Ovary (tissue), 9 donors: Measurements from ENCODE around the gene RGS2. TPM values are rescaled to one million over a fixed set of nuclear protein-coding genes. Genes with fewer than 3 reads are reported as not detected.

Experiments used
- DNase-seq, 5 donors: peaks; one replicate each; pipeline ENCODE4 v3.0.0-alpha.2; 2019 to 2020
- H3K27ac ChIP-seq, 2 donors: fragments of 200-600 bp; one replicate each; pipeline versions ENCODE4 v1.5.1 to v1.8.0; 2019 to 2022
- H3K27me3 ChIP-seq: fragments of 200-600 bp; one replicate; pipeline ENCODE4 v1.8.0; 2022
- H3K36me3 ChIP-seq: fragments of 200-600 bp; sonication (generic); one replicate; pipeline ENCODE4 v1.5.1; 2019
- H3K4me1 ChIP-seq: one replicate; pipeline ENCODE4 v1.8.1; 2013; ENCODE audit warnings: mild to moderate bottlenecking, moderate library complexity; ENCODE audit not compliant: insufficient read depth
- H3K4me3 ChIP-seq: fragments of 200-600 bp; sonication (generic); one replicate; pipeline ENCODE4 v1.5.1; 2017
- H3K9me3 ChIP-seq, 2 donors: fragments of 200-600 bp in 1 of 2; sonication (generic) in 1 of 2; one replicate each; pipeline versions ENCODE4 v1.5.1 to v1.8.1; 2013 to 2019; ENCODE audit warnings: mild to moderate bottlenecking in 1 of 2, moderate library complexity in 1 of 2
- CTCF ChIP-seq, 3 donors: fragments of 450-650 bp in 2 of 3; fragments of 200-600 bp in 1 of 3; IDR thresholded peaks; one replicate each; pipeline versions ENCODE4 v1.5.1 to v1.8.0; 2016 to 2022; ENCODE audit warnings: antibody characterized with exemption in 3 of 3, mild to moderate bottlenecking in 1 of 3
- EP300 ChIP-seq: sonication (generic); formaldehyde crosslinking; IDR thresholded peaks from one replicate; pipeline ENCODE4 v1.6.1; 2017; ENCODE audit warnings: antibody characterized with exemption
- POLR2A ChIP-seq: fragments of 450-650 bp; IDR thresholded peaks from one replicate; pipeline ENCODE4 v1.6.1; 2017; ENCODE audit warnings: antibody characterized with exemption, mild to moderate bottlenecking, moderate library complexity
- whole genome bisulfite sequencing, 3 donors: extraction: QIAGEN DNeasy Blood & Tissue Kit in 1 of 3; methylation state at CpG; one replicate each; pipeline versions ENCODE4 v1.1.5 to v1.1.7; 2013 to 2017; 5-methylcytosine and 5-hydroxymethylcytosine counted together
- intact Hi-C, 4 donors: fragments of 100-400 bp; cut with DNase I; formaldehyde crosslinking; loops; one replicate each; pipeline versions ENCODE4 v1.11.0 to v1.15.1; 2022 to 2023
- polyA plus RNA-seq, 2 donors: library from polyadenylated mRNA; stranded (reverse); fragments of 200-250 nt in 1 of 2; fragments of 350-450 nt in 1 of 2; fragmentation: Illumina TruSeq in 1 of 2; extraction: RNeasy Lipid Tissue Mini Kit (QIAGEN cat#74804) in 1 of 2; gene quantifications; one replicate each; pipeline ENCODE4 v1.2.3, GENCODE V29; 2013 to 2014
- total RNA-seq, 7 donors: library from RNA; depleted of rRNA in 2 of 7; stranded (reverse); fragments of >200 nt in 2 of 7; fragmentation: NEBNext Ultra II Directional in 3 of 7; extraction: Animal tissue kit (Norgen Biotek cat#: 25700) in 3 of 7; gene quantifications; one replicate each; pipeline versions ENCODE4 v1.1.0 to v1.2.4, GENCODE V29; 2016 to 2023
- donor health status: DM: no; HTN: no; CAD: no; lungs with moderate emphysema.
- donor health status: DM: no; HTN: no; CAD: no.
- donor health status: Bipolar disorder and iron deficiency.
- donor health status: DM: yes; HTN: yes; CAD: no.
- donor health status: DM: no; HTN: no; CAD: no.
- donor health status: DM: yes; HTN: yes; CAD: no.

RGS2 gene
- total and polyA plus RNA-seq, 9 donors, result 31.0 to 247 (median 56.4) TPM

DNA sequence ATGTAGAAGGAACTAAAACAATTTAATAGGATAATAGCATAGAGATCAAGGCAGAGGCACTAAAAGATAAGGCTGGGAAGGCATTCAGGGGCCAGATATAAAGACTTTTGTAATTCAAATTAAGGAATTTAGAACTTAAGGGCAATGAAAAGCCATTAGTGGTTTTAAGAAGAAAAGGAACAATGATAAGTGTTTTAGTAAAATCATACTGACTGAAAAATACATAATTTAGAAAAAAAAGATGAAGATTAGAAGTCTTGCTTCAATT is 14.1 kb upstream of the RGS2 start:
- no peaks in the 10 kb centered on the region for H3K4me1 ChIP-seq
- intact Hi-C loops, result no loop called here

GRCh38 chr1:192795916-192796618 is 12.8 kb upstream of the RGS2 start:
- no peaks in the 10 kb centered on the region for H3K36me3 ChIP-seq
- H3K4me3 ChIP-seq, result no peak overlapping the region
- WGBS, 3 donors, result 20 to 66% (median 51%) methylated on average over 1 of the region's 1 CpG
- DNase-seq, result no peak
- H3K4me1 ChIP-seq, result no peaks in the 10 kb centered on the region
- intact Hi-C loops, result no loop called here
- H3K27ac ChIP-seq, result no peak overlapping the region
- TF ChIP-seq CTCF (IDR thresholded peaks at IDR 0.05), result no peak
- no peak for TF ChIP-seq POLR2A
- no peak for TF ChIP-seq EP300
- no peaks in the 10 kb centered on the region for H3K9me3 ChIP-seq
- no peaks in the 10 kb centered on the region for H3K27me3 ChIP-seq

More for the DNA sequence above, 14.1 kb upstream of the RGS2 start:
- DNase-seq, result no peak
- TF ChIP-seq CTCF (IDR thresholded peaks at IDR 0.05), result no peak
- TF ChIP-seq POLR2A, result no peak
- no peak overlapping the region for H3K4me3 ChIP-seq
- no peak overlapping the region for H3K27ac ChIP-seq
- no peaks in the 10 kb centered on the region for H3K9me3 ChIP-seq
- H3K36me3 ChIP-seq, result no peaks in the 10 kb centered on the region
- no peaks in the 10 kb centered on the region for H3K27me3 ChIP-seq

GRCh38 chr1:192797143-192797542 is 11.7 kb upstream of the RGS2 start:
- intact Hi-C loops, result no loop called here
- Histone ChIP-seq H3K27me3 (no peaks in the 10 kb centered on the region), H3K27ac (no peak overlapping the region), H3K9me3 (no peaks in the 10 kb centered on the region), H3K36me3 (no peaks in the 10 kb centered on the region), H3K4me1 (no peaks in the 10 kb centered on the region), H3K4me3 (no peak overlapping the region)
- WGBS, 3 donors, result 80 to 100% (median 86%) methylated on average over 1 of the region's 1 CpG
- no peak for TF ChIP-seq EP300
- no peak for TF ChIP-seq CTCF (IDR thresholded peaks at IDR 0.05)
- no peak for TF ChIP-seq POLR2A
- no peak for DNase-seq

DNA sequence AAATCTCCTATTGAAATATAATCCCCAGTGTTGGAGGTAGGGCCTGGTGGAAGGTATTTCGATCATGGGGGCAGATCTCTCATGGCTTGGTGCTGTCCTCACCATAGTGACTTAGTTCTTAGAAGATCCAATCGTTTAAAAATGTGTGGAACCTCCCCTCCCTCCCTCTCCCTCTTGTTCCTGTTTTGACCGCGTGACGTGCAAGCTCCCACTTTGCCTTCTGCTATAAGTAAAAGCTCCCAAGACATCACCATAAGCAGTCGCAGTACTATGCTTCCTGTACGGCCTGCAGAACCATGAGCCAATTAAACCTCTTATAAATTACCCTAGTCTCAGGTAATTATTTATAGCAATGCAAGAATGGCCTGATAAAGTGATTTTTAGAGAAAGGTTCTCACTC is 10.9 kb upstream of the RGS2 start:
- H3K27me3 ChIP-seq, result no peaks in the 10 kb centered on the region
- 80 to 93% (median 87%) methylated on average over 7 of the region's 7 CpGs for WGBS, 3 donors
- H3K9me3 ChIP-seq, result no peaks in the 10 kb centered on the region
- TF ChIP-seq EP300 (no peak), CTCF (IDR thresholded peaks at IDR 0.05) (no peak), POLR2A (no peak)
- H3K27ac ChIP-seq, result no peak overlapping the region
- H3K4me3 ChIP-seq, result no peak overlapping the region
- H3K4me1 ChIP-seq, result no peaks in the 10 kb centered on the region
- no peaks in the 10 kb centered on the region for H3K36me3 ChIP-seq
- no peak for DNase-seq
- intact Hi-C loops, result no loop called here
